Stimulated activated CD8-positive, alpha-beta memory T cell treated with anti-CD3 and anti-CD28 coated beads, Interleukin-4, amount 100 ng/mL, for 48 hours (primary cell): ENCODE results near the gene ANKS6.

Source experiments
- DNase-seq: peaks from one replicate; pipeline ENCODE4 v3.0.0-alpha.2; 2020

ANKS6 gene

GRCh38 chr9:98811051-98811650, 14.8 kb upstream of the ANKS6 start:
- no peak for DNase-seq

GRCh38 chr9:98810102-98810842, 13.9 kb upstream of the ANKS6 start:
- DNase-seq: no peak

GRCh38 chr9:98809311-98810101, 13.2 kb upstream of the ANKS6 start:
- DNase-seq: no peak

GRCh38 chr9:98808875-98809274, 12.5 kb upstream of the ANKS6 start:
- no peak for DNase-seq

GRCh38 chr9:98808411-98808815, 12.1 kb upstream of the ANKS6 start:
- DNase-seq: peak; percentile 36

- DNase-seq: peak; percentile 51
Observed at GRCh38 chr9:98807814-98808195, 11.4 kb upstream of the ANKS6 start.

- peak; percentile 64 for DNase-seq
Observed at GRCh38 chr9:98807070-98807813, 10.9 kb upstream of the ANKS6 start, which contains the start of gene GALNT12. Gene GALNT12 (plus strand): TSS chr9:98807670. CDS start chr9:98807699, 29 bp downstream.

- DNase-seq: no peak
Observed at GRCh38 chr9:98806394-98807035, 10.2 kb upstream of the ANKS6 start.

- no peak for DNase-seq
Observed at GRCh38 chr9:98805506-98806272, 9.3 kb upstream of the ANKS6 start.

- no peak for DNase-seq
Observed at GRCh38 chr9:98804083-98804482, 7.7 kb upstream of the ANKS6 start.

GRCh38 chr9:98801969-98802371, 5.6 kb upstream of the ANKS6 start:
- no peak for DNase-seq

GRCh38 chr9:98801561-98801960, 5.2 kb upstream of the ANKS6 start:
- DNase-seq: no peak

- no peak for DNase-seq
Observed at GRCh38 chr9:98798254-98798653, 1.9 kb upstream of the ANKS6 start.

- DNase-seq: no peak
Observed at GRCh38 chr9:98797491-98797890, 1.1 kb upstream of the ANKS6 start.

- DNase-seq: peak; percentile 44
Observed at GRCh38 chr9:98795970-98796363, 388 bp downstream of the ANKS6 start.

- no peak for DNase-seq
Observed at GRCh38 chr9:98795295-98795955, 930 bp downstream of the ANKS6 start.

GRCh38 chr9:98794802-98795201, 1.6 kb downstream of the ANKS6 start:
- DNase-seq: no peak

- DNase-seq: no peak
Observed at GRCh38 chr9:98793031-98793430, 3.3 kb downstream of the ANKS6 start.

- no peak for DNase-seq
Observed at GRCh38 chr9:98791608-98792490, 4.5 kb downstream of the ANKS6 start.
